ENCODE measurements around the gene FAM78A. TPM values are rescaled to one million over a fixed set of nuclear protein-coding genes. Genes with fewer than 3 reads are reported as not detected.

The FAM78A gene
- total and polyA plus RNA-seq, 10 donors = 17.0 to 40.3 (median 28.5) TPM

DNA sequence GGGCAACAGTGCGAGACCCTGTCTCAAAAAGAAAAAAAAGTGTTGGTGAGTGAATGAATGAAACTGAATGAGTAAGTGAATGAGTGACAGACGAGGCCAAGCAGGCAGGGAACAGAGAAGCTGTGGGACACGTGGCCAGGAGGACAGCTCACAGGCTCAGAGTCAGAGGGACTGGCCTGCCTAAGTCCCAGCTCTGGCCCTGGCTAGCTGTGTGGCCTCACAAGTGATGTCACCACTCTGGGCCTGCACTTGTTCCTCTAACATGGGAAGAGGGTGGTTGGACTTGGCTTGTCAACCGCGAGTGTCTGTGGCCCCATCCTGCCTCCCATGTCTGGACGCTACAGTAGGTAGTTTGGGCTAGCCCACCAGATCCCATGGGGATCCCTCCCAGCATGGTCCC, 8.5 kb upstream of the FAM78A start:
- intact Hi-C loops (cut with DNase I; ENCODE audit: low total_unique reads) = loop anchor here (10.0 kb wide), 1 partner anchor 50 kb away; no protein-coding TSS in a partner anchor
- Histone ChIP-seq H3K4me1 (peaks cover 4 to 27% (median 10%) of the 10 kb centered on the region in 6 donors), H3K4me3 (no peak overlapping the region), H3K27ac (no peak overlapping the region), H3K27me3 (replicated peaks in 1 of 7) (peaks cover 0 to 35% (median 25%) of the 10 kb centered on the region in 7 donors), H3K9me3 (no peaks in the 10 kb centered on the region), H3K36me3 (no peaks in the 10 kb centered on the region)
- no peak for TF ChIP-seq POLR2A (IDR thresholded peaks at IDR 0.05)
- no peak for TF ChIP-seq POLR2AphosphoS5 (IDR thresholded peaks at IDR 0.05)
- DNase-seq = no peak
- 81 to 94% (median 91%) methylated on average over 6 of the region's 6 CpGs for WGBS, 5 donors

DNA sequence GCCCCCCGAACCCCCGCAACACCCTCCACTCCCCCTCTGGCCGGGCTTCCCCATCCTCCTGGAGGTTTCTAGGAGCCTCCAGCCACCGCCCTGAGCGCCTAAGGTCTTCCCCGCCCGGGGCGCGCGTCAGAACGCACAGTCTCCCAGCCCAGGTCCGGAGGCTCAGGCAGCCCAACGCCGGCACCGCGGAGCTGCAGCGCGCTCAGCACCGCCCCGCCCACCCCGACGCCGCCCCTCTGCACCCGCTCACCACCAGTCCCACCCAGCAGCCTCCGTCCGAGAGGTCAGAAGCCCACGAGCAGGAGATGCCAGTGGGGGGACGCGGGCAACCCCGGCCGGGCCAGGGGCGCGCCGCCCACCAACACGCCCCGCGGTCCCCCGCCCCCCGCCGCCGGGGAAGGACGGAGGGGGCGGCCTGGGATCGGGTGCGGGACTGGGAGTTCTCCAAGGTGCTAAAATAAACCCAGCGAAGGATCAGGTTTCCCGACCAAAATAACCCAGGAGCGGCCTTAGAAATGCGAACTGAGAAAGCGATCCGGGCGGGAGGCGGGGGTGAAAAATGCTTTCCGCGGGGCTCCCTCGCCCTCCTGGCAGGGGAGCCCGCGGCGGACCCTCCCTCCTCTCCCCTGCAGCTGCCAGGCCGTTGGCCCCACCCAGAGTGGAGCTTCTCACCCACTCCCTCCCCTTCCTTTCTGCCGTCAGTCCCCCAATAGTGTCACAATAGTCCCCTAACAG, 6.5 kb upstream of the FAM78A start:
- Histone ChIP-seq H3K4me1 (peaks cover 4 to 42% (median 22%) of the 10 kb centered on the region in 6 donors), H3K27me3 (replicated peaks in 1 of 7) (peaks cover 0 to 40% (median 25%) of the 10 kb centered on the region in 7 donors), H3K9me3 (no peaks in the 10 kb centered on the region), H3K36me3 (no peaks in the 10 kb centered on the region), H3K27ac (no peak overlapping the region), H3K4me3 (peak overlapping the region in 4 of 8 donors; percentile 6 to 54 (median 18))
- TF ChIP-seq POLR2A (IDR thresholded peaks at IDR 0.05) = no peak
- TF ChIP-seq, protein P1, sequence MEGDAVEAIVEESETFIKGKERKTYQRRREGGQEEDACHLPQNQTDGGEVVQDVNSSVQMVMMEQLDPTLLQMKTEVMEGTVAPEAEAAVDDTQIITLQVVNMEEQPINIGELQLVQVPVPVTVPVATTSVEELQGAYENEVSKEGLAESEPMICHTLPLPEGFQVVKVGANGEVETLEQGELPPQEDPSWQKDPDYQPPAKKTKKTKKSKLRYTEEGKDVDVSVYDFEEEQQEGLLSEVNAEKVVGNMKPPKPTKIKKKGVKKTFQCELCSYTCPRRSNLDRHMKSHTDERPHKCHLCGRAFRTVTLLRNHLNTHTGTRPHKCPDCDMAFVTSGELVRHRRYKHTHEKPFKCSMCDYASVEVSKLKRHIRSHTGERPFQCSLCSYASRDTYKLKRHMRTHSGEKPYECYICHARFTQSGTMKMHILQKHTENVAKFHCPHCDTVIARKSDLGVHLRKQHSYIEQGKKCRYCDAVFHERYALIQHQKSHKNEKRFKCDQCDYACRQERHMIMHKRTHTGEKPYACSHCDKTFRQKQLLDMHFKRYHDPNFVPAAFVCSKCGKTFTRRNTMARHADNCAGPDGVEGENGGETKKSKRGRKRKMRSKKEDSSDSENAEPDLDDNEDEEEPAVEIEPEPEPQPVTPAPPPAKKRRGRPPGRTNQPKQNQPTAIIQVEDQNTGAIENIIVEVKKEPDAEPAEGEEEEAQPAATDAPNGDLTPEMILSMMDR (IDR thresholded peaks at IDR 0.05 in 8 of 11, conservative IDR thresholded peaks at IDR 0.05 in 3 of 11) = no peak
- no peak for TF ChIP-seq POLR2AphosphoS5 (IDR thresholded peaks at IDR 0.05)
- intact Hi-C loops (cut with DNase I; ENCODE audit: low total_unique reads) = loop anchor here (10.0 kb wide), 1 partner anchor 48 kb away; no protein-coding TSS in a partner anchor
- WGBS, 5 donors = 3 to 7% (median 5%) methylated on average over 23 to 61 of the region's 61 CpGs
- no peak for DNase-seq

DNA sequence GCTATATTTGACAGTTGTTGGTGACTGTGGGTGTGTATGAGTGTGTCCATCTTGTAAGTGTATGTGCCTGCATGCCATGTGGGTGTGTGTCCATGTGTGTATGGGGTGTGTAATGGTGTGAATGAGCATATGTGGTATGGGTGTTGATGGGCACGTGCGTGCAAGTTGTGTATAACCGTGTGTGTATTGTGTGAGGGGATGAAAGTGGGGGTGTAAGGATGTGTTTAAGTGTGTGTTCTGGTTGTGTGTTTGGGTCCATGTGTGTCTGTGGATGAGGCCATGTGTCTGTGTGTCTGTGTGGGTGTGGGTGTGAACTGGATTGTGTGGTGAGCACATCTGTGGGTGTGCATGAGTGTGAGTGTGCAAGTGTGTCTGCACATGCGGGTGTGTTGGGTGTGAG, 5.9 kb upstream of the FAM78A start:
- TF ChIP-seq POLR2A (IDR thresholded peaks at IDR 0.05) (no peak), POLR2AphosphoS5 (IDR thresholded peaks at IDR 0.05) (no peak)
- TF ChIP-seq, protein P1 (IDR thresholded peaks at IDR 0.05 in 8 of 11, conservative IDR thresholded peaks at IDR 0.05 in 3 of 11) = no peak
- DNase-seq = no peak
- no peak overlapping the region for H3K27ac ChIP-seq
- intact Hi-C loops (cut with DNase I; ENCODE audit: low total_unique reads) = loop anchor here (10.0 kb wide), 1 partner anchor 47 kb away; no protein-coding TSS in a partner anchor
- H3K4me1 ChIP-seq = peaks cover 4 to 46% (median 22%) of the 10 kb centered on the region in 6 donors
- H3K27me3 ChIP-seq (replicated peaks in 1 of 7) = peaks cover 0 to 40% (median 25%) of the 10 kb centered on the region in 7 donors
- no peaks in the 10 kb centered on the region for H3K9me3 ChIP-seq
- no peaks in the 10 kb centered on the region for H3K36me3 ChIP-seq
- peak overlapping the region in 1 of 8 donors; percentile 54 for H3K4me3 ChIP-seq
- 77 to 87% (median 83%) methylated on average over 4 of the region's 4 CpGs for WGBS, 5 donors

DNA sequence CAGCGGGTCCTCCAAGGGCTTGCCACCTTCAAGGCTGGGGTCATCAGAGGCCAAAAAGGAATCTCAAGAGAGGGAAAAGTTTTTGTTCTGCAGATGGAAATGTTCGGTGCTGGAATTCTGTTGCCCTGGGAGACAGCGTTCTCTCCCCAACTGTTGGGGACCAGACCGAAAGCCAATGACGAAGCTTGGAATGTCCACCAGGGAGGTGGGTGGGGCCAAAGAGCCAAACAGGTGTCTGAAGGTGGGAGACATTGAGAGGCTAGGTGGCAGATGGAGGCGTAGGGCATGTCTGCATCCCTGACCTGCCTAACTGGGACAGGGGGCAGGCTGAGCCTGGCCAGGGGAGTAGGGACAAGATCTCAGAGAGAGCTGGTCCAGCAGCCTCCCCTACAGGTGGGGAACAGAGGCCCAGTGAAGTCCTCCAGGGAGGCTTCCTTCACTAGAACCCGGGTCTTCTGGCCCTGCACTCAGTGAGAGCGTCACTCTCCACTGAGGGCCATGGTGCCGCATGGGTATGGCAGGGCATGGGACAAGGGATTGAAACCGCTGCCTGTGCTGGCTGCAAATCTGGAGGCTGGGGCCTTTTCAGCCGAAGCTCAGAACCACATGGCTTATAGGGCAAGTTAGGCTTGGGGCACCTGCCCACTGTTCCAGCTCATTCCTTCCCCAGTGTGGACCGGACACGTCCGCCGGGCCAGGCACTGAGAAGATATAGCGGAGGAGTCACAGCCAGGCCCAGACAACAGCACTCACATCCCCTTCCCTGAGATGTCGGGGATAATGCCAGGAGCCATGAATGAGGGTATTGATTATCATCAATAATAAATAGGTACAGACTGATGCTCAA, 5.0 kb upstream of the FAM78A start:
- Histone ChIP-seq H3K9me3 (no peaks in the 10 kb centered on the region), H3K36me3 (no peaks in the 10 kb centered on the region), H3K4me3 (no peak overlapping the region), H3K27me3 (replicated peaks in 1 of 7) (peaks cover 0 to 40% (median 25%) of the 10 kb centered on the region in 7 donors), H3K4me1 (peaks cover 4 to 50% (median 22%) of the 10 kb centered on the region in 6 donors), H3K27ac (no peak overlapping the region)
- intact Hi-C loops (cut with DNase I; ENCODE audit: low total_unique reads) = loop anchor here (10.0 kb wide), 1 partner anchor 47 kb away; no protein-coding TSS in a partner anchor
- 87 to 95% (median 91%) methylated on average over 16 to 17 of the region's 17 CpGs for WGBS, 5 donors
- DNase-seq = no peak
- TF ChIP-seq POLR2AphosphoS5 (IDR thresholded peaks at IDR 0.05) (no peak), POLR2A (IDR thresholded peaks at IDR 0.05) (no peak)
- TF ChIP-seq, protein P1 (IDR thresholded peaks at IDR 0.05 in 8 of 11, conservative IDR thresholded peaks at IDR 0.05 in 3 of 11) = no peak

Measured in spleen (tissue), 11 donors.